SK-N-SH treated with all-trans-retinoic acid at 6 μM for 48 hours (cell line): ENCODE measurements around the gene ATP6AP1.
A peak's percentile ranks its signal among the peaks of the same experiment; 100 is the strongest.

ENCODE experiments used
- ATAC-seq: fragments of 200-7000 bp; cut with Tn5 transposase; 3 replicates; pipeline ENCODE4 v1.9.1; 2020; ENCODE audit warnings: mild to moderate bottlenecking, moderate library complexity
- ARNTL ChIP-seq: fragments of 450-650 bp; formaldehyde crosslinking; IDR thresholded peaks from 2 replicates; pipeline ENCODE4 v1.5.0; 2020; ENCODE audit warnings: low read depth, mild to moderate bottlenecking, moderate library complexity, borderline replicate concordance
- BACH2 ChIP-seq: fragments of 250-450 bp; sonication (Bioruptor Pico); IDR thresholded peaks from 2 replicates; pipeline ENCODE4 v1.9.0; 2021; ENCODE audit warnings: mild to moderate bottlenecking, borderline replicate concordance
- CREB5 ChIP-seq: fragments of 250-450 bp; sonication (Bioruptor Pico); IDR thresholded peaks from 2 replicates; pipeline ENCODE4 v1.5.1; 2020; ENCODE audit warnings: low read depth, mild to moderate bottlenecking, moderate library complexity
- CSDC2 ChIP-seq: fragments of 250-450 bp; sonication (Bioruptor Pico); IDR thresholded peaks from 2 replicates; pipeline ENCODE4 v1.5.0; 2020; ENCODE audit warnings: mild to moderate bottlenecking, moderate library complexity
- ESRRG ChIP-seq: fragments of 250-450 bp; sonication (Bioruptor Pico); IDR thresholded peaks from 2 replicates; pipeline ENCODE4 v1.6.1; 2021; ENCODE audit warnings: mild to moderate bottlenecking
- GLIS3 ChIP-seq: fragments of 250-450 bp; sonication (Bioruptor Pico); IDR thresholded peaks from 2 replicates; pipeline ENCODE4 v1.5.0; 2020; ENCODE audit warnings: mild to moderate bottlenecking, moderate library complexity
- ISL1 ChIP-seq: fragments of 250-450 bp; sonication (Bioruptor Pico); IDR thresholded peaks from 2 replicates; pipeline ENCODE4 v2.1.2; 2022; ENCODE audit warnings: mild to moderate bottlenecking, moderate library complexity
- OSR1 ChIP-seq: fragments of 250-450 bp; sonication (Bioruptor Pico); IDR thresholded peaks from 2 replicates; pipeline ENCODE4 v1.8.0; 2022; ENCODE audit warnings: moderate library complexity, mild to moderate bottlenecking, inconsistent platforms
- PATZ1 ChIP-seq: fragments of 250-450 bp; sonication (Bioruptor Pico); IDR thresholded peaks from 2 replicates; pipeline ENCODE4 v1.8.0; 2020; ENCODE audit warnings: mild to moderate bottlenecking, moderate library complexity, borderline replicate concordance
- PPARA ChIP-seq: fragments of 250-450 bp; sonication (Bioruptor Pico); IDR thresholded peaks from 2 replicates; pipeline ENCODE4 v1.5.0; 2020; ENCODE audit warnings: mild to moderate bottlenecking, borderline replicate concordance
- RARB ChIP-seq: fragments of 250-450 bp; sonication (Bioruptor Pico); IDR thresholded peaks from 2 replicates; pipeline ENCODE4 v1.8.0; 2021; ENCODE audit warnings: mild to moderate bottlenecking, moderate library complexity
- SNAI2 ChIP-seq: fragments of 250-450 bp; sonication (Bioruptor Pico); IDR thresholded peaks from 2 replicates; pipeline ENCODE4 v1.5.0; 2020; ENCODE audit warnings: mild to moderate bottlenecking, moderate library complexity
- TCF4 ChIP-seq: fragments of 250-450 bp; sonication (Bioruptor Pico); IDR thresholded peaks from 2 replicates; pipeline ENCODE4 v1.8.0; 2021; ENCODE audit warnings: mild to moderate bottlenecking, moderate library complexity, borderline replicate concordance
- TSHZ2 ChIP-seq: fragments of 250-450 bp; sonication (Bioruptor Pico); IDR thresholded peaks from 2 replicates; pipeline ENCODE4 v1.5.0; 2020; ENCODE audit warnings: mild to moderate bottlenecking, moderate library complexity
- ZFP3 ChIP-seq: fragments of 250-450 bp; sonication (Bioruptor Pico); IDR thresholded peaks from 2 replicates; pipeline ENCODE4 v1.5.0; 2020; ENCODE audit warnings: mild to moderate bottlenecking, moderate library complexity
- ZNF70 ChIP-seq: fragments of 450-650 bp; formaldehyde crosslinking; IDR thresholded peaks from 2 replicates; pipeline ENCODE4 v1.5.0; 2020; ENCODE audit warnings: mild to moderate bottlenecking, moderate library complexity
- ZNF8 ChIP-seq: fragments of 450-650 bp; formaldehyde crosslinking; IDR thresholded peaks from 2 replicates; pipeline ENCODE4 v1.5.0; 2020; ENCODE audit warnings: mild to moderate bottlenecking, moderate library complexity
- TF ChIP-seq, protein P1 (sequence below): fragments of 250-450 bp; sonication (Bioruptor Pico); IDR thresholded peaks from 2 replicates; pipeline ENCODE4 v1.5.1; 2021; ENCODE audit warnings: mild to moderate bottlenecking, moderate library complexity
- TF ChIP-seq, protein P2 (sequence below): fragments of 250-450 bp; sonication (Bioruptor Pico); IDR thresholded peaks from 2 replicates; pipeline ENCODE4 v1.8.0; 2021; ENCODE audit warnings: low read depth, mild to moderate bottlenecking, moderate library complexity, borderline replicate concordance

Gene ATP6AP1

DNA sequence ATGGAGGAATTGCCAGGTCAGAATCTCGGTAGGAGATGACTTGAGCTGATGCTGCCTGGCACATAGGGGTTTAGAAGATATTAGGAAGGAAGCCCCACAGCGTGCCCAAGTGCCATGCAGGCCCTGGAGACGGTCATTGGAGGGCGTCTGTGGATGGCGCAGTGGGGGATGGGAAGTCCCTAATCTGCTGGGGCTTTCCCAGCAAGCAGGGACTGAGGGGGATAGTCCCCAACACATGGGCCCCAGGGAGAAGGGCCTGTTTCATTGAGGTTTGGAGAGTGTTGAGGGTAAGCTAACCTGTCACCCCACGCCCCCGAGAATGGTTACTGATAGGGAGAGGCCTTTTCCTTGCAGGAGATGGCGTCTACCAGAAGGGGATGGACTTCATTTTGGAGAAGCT, 9.3 kb upstream of the ATP6AP1 start:
- TF ChIP-seq CREB5 (CRISPR knock-in tag) (no peak), PPARA (CRISPR knock-in tag) (no peak), ARNTL (CRISPR knock-in tag) (no peak), TCF4 (CRISPR knock-in tag) (no peak), BACH2 (no peak), GLIS3 (CRISPR knock-in tag) (no peak), ESRRG (CRISPR knock-in tag) (no peak), SNAI2 (CRISPR knock-in tag) (no peak), ISL1 (no peak), ZFP3 (CRISPR knock-in tag) (no peak), ZNF8 (CRISPR knock-in tag) (no peak), TSHZ2 (CRISPR knock-in tag) (no peak), CSDC2 (CRISPR knock-in tag) (no peak), OSR1 (CRISPR knock-in tag) (no peak), RARB (CRISPR knock-in tag) (no peak)
- TF ChIP-seq, protein P1, sequence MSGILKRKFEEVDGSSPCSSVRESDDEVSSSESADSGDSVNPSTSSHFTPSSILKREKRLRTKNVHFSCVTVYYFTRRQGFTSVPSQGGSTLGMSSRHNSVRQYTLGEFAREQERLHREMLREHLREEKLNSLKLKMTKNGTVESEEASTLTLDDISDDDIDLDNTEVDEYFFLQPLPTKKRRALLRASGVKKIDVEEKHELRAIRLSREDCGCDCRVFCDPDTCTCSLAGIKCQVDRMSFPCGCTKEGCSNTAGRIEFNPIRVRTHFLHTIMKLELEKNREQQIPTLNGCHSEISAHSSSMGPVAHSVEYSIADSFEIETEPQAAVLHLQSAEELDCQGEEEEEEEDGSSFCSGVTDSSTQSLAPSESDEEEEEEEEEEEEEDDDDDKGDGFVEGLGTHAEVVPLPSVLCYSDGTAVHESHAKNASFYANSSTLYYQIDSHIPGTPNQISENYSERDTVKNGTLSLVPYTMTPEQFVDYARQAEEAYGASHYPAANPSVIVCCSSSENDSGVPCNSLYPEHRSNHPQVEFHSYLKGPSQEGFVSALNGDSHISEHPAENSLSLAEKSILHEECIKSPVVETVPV (CRISPR knock-in tag), result no peak
- ATAC-seq, result no peak

GRCh38 chrX:154419688-154420401, 8.6 kb upstream of the ATP6AP1 start:
- ATAC-seq, result peak; percentile 32
- no peak for TF ChIP-seq ZNF70 (CRISPR knock-in tag)
- TF ChIP-seq RARB (CRISPR knock-in tag), result no peak
- no peak for TF ChIP-seq OSR1 (CRISPR knock-in tag)
- TF ChIP-seq ZNF8 (CRISPR knock-in tag), result no peak

GRCh38 chrX:154420402-154420756, 8.1 kb upstream of the ATP6AP1 start:
- TF ChIP-seq CSDC2 (CRISPR knock-in tag) (no peak), SNAI2 (CRISPR knock-in tag) (no peak), ARNTL (CRISPR knock-in tag) (no peak), ZNF70 (CRISPR knock-in tag) (no peak)
- ATAC-seq, result peak; percentile 9

DNA sequence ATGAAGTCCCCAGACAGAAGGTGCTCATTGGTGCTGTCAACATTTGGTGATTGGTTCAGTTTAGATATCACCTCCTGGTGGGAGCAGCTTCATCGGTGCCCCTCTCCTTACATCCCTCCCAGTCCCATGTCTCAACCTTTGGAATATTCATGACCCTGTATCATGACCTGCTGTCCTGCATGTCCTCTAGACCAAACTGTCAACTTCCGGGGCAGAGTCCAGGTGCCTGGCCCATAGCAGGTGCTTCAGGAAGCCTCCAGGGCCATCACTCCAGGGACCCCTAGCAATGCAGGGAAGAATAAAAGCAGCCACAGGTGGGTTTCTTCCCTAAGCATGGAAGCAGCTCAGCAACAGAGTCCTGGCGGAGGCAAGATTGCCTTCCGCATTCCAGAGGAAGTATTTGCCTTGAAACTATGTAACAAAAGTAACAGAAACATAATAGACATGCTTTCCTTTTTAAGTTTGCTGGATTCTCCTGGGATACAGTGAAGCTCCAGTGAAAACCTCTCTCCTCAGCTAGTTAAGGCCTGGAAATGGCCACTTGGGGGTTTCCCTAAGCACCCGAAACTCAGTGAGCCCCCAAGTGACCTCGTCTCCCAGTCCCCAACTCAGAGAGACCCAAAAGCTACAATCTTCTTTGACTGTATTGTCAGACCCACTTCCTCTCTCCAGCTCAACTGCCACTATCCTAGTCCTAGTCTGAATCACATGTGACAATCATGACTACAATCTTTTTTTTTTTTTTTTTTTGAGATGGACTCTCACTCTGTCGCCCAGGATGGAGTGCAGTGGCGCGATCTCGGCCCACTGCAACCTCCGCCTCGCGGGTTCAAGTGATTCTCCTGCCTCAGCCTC, 1.3 kb upstream of the ATP6AP1 start:
- TF ChIP-seq ARNTL (CRISPR knock-in tag) (no peak), ESRRG (CRISPR knock-in tag) (no peak), BACH2 (no peak), TSHZ2 (CRISPR knock-in tag) (no peak), PATZ1 (CRISPR knock-in tag) (no peak)
- TF ChIP-seq, protein P2, sequence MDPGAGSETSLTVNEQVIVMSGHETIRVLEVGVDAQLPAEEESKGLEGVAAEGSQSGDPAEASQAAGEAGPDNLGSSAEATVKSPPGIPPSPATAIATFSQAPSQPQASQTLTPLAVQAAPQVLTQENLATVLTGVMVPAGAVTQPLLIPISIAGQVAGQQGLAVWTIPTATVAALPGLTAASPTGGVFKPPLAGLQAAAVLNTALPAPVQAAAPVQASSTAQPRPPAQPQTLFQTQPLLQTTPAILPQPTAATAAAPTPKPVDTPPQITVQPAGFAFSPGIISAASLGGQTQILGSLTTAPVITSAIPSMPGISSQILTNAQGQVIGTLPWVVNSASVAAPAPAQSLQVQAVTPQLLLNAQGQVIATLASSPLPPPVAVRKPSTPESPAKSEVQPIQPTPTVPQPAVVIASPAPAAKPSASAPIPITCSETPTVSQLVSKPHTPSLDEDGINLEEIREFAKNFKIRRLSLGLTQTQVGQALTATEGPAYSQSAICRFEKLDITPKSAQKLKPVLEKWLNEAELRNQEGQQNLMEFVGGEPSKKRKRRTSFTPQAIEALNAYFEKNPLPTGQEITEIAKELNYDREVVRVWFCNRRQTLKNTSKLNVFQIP, result no peak
- TF ChIP-seq, all 23 proteins: peak for 0
- ATAC-seq, result no peak
